Measurements from ENCODE around the gene NOS1. TPM values are rescaled to one million over a fixed set of nuclear protein-coding genes. Genes with fewer than 3 reads are reported as not detected.

NOS1 gene
- total RNA-seq, 2 experiments from 2014 or later = not detected

GRCh38 chr12:117241697-117242096 lies 119.7 kb downstream of the NOS1 start:
- DNase-seq (ENCODE audit: low spot score) = no peak
- POLR2A ChIA-PET = no interaction called here
- Histone ChIP-seq H3K4me1 (ENCODE audit: insufficient read depth, low read length, poor library complexity, severe bottlenecking) (no peaks in the 10 kb centered on the region), H3K27ac (ENCODE audit: low read depth, low read length, poor library complexity, severe bottlenecking) (no peak overlapping the region), H3K36me3 (ENCODE audit: insufficient read depth, low read length) (no peaks in the 10 kb centered on the region), H4K20me1 (ENCODE audit: insufficient read depth, low read length) (no peaks in the 10 kb centered on the region), H3K79me2 (ENCODE audit: insufficient read depth, low read depth, low read length) (no peaks in the 10 kb centered on the region), H2AFZ (ENCODE audit: low read length) (no peak overlapping the region), H3K9me2 (ENCODE audit: insufficient read depth, low read length) (no peaks in the 10 kb centered on the region), H3K4me3 (ENCODE audit: low read depth, low read length, poor library complexity, severe bottlenecking) (no peak overlapping the region), H3K4me2 (ENCODE audit: low read length) (no peak overlapping the region), H3K9me3 (ENCODE audit: low read length) (no peaks in the 10 kb centered on the region)
- CTCF ChIA-PET (ENCODE audit: unreplicated experiment) = no interaction called here
- intact Hi-C loops (cut with micrococcal nuclease; ENCODE audit: unreplicated experiment) = no loop called here
- TF ChIP-seq, protein P1, sequence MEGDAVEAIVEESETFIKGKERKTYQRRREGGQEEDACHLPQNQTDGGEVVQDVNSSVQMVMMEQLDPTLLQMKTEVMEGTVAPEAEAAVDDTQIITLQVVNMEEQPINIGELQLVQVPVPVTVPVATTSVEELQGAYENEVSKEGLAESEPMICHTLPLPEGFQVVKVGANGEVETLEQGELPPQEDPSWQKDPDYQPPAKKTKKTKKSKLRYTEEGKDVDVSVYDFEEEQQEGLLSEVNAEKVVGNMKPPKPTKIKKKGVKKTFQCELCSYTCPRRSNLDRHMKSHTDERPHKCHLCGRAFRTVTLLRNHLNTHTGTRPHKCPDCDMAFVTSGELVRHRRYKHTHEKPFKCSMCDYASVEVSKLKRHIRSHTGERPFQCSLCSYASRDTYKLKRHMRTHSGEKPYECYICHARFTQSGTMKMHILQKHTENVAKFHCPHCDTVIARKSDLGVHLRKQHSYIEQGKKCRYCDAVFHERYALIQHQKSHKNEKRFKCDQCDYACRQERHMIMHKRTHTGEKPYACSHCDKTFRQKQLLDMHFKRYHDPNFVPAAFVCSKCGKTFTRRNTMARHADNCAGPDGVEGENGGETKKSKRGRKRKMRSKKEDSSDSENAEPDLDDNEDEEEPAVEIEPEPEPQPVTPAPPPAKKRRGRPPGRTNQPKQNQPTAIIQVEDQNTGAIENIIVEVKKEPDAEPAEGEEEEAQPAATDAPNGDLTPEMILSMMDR (conservative IDR thresholded peaks at IDR 0.05; ENCODE audit: low read length) = no peak
- no peak for TF ChIP-seq EZH2phosphoT487 (IDR thresholded peaks at IDR 0.05; ENCODE audit: borderline replicate concordance, low read depth, low read length)
- BruUV-seq (replicated peaks) = no TSS peak

DNA sequence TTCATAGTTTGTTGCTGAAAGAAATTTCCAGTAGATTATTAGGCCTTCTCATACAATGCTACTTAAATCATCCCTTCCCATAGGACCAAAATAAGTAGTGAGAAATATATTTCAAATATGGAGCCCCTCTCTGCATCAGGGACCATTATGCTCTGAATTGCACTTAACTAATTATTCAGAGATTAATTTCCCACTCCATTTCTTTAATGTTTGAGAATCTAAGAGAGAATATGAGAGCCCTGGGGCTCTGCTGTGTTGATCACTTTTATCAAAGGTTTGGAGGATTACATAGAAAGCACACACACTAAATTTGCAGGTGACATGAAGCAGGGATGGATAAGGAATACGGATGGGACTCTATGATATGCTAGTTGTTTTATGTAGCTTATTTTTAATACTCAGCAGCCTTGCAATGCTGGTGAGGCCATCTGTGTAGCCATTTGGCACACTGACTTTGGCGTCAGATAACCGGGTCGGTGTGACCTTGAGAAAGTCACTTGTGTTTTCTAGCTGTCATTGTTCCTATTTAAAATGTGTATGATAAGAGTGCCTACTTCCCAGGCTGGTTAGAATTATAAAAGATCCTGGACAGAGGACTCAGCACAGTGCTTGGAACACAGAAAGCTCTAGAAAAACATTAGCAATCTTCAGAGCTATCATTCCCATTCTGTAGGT lies 121.2 kb downstream of the NOS1 start:
- intact Hi-C loops (cut with micrococcal nuclease; ENCODE audit: unreplicated experiment) = no loop called here
- TF ChIP-seq, protein P1 (conservative IDR thresholded peaks at IDR 0.05; ENCODE audit: low read length) = no peak
- no peak for TF ChIP-seq EZH2phosphoT487 (IDR thresholded peaks at IDR 0.05; ENCODE audit: borderline replicate concordance, low read depth, low read length)
- Histone ChIP-seq H3K4me2 (ENCODE audit: low read length) (no peak overlapping the region), H3K4me3 (ENCODE audit: low read depth, low read length, poor library complexity, severe bottlenecking) (no peak overlapping the region), H3K36me3 (ENCODE audit: insufficient read depth, low read length) (no peaks in the 10 kb centered on the region), H4K20me1 (ENCODE audit: insufficient read depth, low read length) (no peaks in the 10 kb centered on the region), H2AFZ (ENCODE audit: low read length) (no peak overlapping the region), H3K27ac (ENCODE audit: low read depth, low read length, poor library complexity, severe bottlenecking) (no peak overlapping the region), H3K79me2 (ENCODE audit: insufficient read depth, low read depth, low read length) (no peaks in the 10 kb centered on the region), H3K4me1 (ENCODE audit: insufficient read depth, low read length, poor library complexity, severe bottlenecking) (no peaks in the 10 kb centered on the region), H3K9me2 (ENCODE audit: insufficient read depth, low read length) (no peaks in the 10 kb centered on the region), H3K9me3 (ENCODE audit: low read length) (no peaks in the 10 kb centered on the region)
- DNase-seq (ENCODE audit: low spot score) = no peak
- no TSS peak for BruUV-seq (replicated peaks)
- POLR2A ChIA-PET = interaction anchor here (0.7 kb wide), 1 partner anchor 18 kb away, joined by 4 read pairs; no protein-coding TSS in a partner anchor
- CTCF ChIA-PET (ENCODE audit: unreplicated experiment) = no interaction called here

DNA sequence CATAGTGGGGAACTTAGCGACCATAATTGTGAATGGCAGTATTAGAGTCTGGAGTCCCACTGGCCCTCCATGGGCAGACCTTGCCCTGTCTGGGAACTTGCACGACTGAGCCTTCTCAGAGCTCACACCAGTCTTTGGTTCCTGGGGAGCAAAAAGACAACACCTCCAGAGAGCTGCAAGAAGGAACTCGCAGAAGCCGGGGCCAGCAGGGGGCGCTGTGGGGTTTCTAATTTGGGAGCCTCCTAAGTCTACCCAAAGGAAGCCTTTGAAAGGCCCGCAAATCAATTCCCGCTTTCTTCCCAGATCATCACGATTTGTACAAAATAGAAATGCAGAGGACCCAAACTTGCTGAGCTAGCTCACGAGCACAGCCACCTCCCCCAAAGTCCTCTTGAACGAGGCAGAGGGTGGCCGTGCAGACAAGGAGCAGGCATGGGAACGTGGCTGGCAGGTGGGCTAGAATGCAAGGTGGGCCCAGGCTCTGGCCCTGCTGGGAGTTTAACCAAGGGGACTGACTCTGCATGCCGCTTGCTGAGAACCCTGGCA lies 124.9 kb downstream of the NOS1 start:
- Histone ChIP-seq H4K20me1 (ENCODE audit: insufficient read depth, low read length) (no peaks in the 10 kb centered on the region), H3K9me3 (ENCODE audit: low read length) (no peaks in the 10 kb centered on the region), H3K4me2 (ENCODE audit: low read length) (no peak overlapping the region), H3K79me2 (ENCODE audit: insufficient read depth, low read depth, low read length) (no peaks in the 10 kb centered on the region), H3K36me3 (ENCODE audit: insufficient read depth, low read length) (no peaks in the 10 kb centered on the region), H3K4me1 (ENCODE audit: insufficient read depth, low read length, poor library complexity, severe bottlenecking) (no peaks in the 10 kb centered on the region), H3K9me2 (ENCODE audit: insufficient read depth, low read length) (no peaks in the 10 kb centered on the region), H3K27ac (ENCODE audit: low read depth, low read length, poor library complexity, severe bottlenecking) (no peak overlapping the region), H2AFZ (ENCODE audit: low read length) (no peak overlapping the region), H3K4me3 (ENCODE audit: low read depth, low read length, poor library complexity, severe bottlenecking) (no peak overlapping the region)
- intact Hi-C loops (cut with micrococcal nuclease; ENCODE audit: unreplicated experiment) = loop anchor here (10.0 kb wide), 1 partner anchor 348 kb away; no protein-coding TSS in a partner anchor
- DNase-seq (ENCODE audit: low spot score) = peak; percentile 67
- TF ChIP-seq, protein P1 (conservative IDR thresholded peaks at IDR 0.05; ENCODE audit: low read length) = peak; percentile 98
- TF ChIP-seq EZH2phosphoT487 (IDR thresholded peaks at IDR 0.05; ENCODE audit: borderline replicate concordance, low read depth, low read length) = no peak
- ChIA-PET CTCF (ENCODE audit: unreplicated experiment) (no interaction called here), POLR2A (no interaction called here)
- no TSS peak for BruUV-seq (replicated peaks)
